ENCODE data around the gene WDR93. TPM values are rescaled to one million over a fixed set of nuclear protein-coding genes. Genes with fewer than 3 reads are reported as not detected.
A peak's percentile ranks its signal among the peaks of the same experiment; 100 is the strongest.
"Not testable (repeated sequence)": the region's sequence is repeated elsewhere in the genome, so short reads cannot be mapped to it uniquely, and the experiment has no call there.

The WDR93 gene
- total RNA-seq, 1 donor from 2014 or later: not detected

DNA sequence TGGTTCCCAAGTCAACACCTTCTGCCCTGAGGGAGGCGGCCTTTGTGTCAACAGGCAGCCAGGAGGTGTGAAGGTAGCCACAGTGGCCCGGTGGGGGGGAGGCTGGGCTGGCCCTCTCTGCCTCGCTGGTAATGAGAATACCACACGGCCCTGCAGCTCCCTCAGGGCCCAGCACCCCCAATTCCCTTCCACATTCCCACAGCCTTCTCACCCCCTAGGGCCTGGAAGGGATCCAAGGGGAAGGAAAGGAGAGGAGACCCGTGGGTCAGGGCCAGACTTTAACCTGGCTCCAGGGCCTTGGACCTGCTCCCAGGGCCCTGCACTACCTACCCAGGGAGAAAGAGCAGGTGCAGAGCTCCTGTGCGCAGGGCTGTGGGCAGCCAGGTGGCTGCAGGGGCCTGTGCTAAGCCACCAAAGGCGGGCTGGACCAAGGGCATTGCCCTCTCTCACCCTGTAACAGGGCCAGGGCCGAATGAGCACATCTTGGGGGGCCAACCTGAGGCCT lies 76.9 kb downstream of the WDR93 start:
- DNase-seq (ENCODE audit: low read depth in 2 of 2): no peak

DNA sequence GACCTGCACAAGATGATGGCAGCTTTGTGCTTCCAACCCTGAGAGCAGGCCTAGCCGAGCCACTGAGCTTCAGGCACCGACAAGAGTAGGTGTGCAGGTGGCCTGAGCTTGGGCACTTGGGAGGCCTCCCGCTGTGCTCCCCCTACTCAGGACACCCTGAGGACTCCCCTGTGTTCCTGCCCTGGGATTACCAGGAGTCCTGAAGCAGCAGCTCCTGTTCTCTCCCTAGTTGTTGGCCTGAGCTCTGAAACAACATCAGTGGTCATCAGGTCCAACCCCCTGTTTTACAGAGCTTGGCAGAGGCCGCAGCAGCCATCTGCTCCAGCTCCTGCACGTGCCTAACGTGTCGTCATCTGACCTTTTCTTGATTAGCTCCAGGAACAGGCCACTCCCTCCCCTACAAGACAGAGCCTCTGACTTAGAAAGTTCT lies 77.5 kb downstream of the WDR93 start:
- no peak for DNase-seq (ENCODE audit: low read depth in 2 of 2)

DNA sequence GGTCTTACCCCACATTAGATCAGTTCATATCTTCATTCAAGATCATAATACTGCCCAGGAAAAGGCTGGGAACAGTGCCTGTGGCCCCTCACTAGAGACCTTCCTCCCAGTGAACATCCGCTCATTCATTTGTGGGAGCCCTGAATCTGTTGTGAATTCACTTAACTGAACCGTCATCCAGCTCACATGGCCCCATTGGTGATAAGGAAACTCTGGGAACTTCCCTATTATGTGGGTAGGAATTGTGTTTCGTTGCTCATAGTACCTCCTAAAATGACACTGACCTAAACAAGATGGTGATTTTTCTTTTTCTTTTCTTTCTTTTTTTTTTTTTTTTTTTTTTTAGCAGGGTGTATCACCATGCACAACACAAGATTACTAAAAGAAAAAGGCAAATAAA lies 78.8 kb downstream of the WDR93 start:
- no peak for DNase-seq (ENCODE audit: low read depth in 2 of 2)

DNA sequence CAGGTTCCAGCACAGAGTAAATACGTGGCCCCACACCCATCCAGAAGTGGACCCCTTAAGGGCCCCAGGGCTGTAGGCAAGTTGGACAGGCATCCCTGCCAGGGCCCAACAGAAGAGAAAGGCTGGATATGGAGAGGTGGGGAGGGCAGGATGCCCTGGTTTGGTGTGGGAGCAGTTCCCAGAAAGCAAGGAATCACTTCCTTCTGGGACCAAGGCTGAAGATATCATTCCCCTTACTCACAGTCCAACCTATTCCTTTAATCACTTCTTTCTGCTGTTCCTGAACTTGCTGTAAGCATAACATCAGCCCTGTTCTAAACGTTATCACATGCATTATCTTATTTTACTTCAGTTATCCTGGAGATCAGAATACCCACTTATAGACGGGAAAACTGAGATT lies 79.4 kb downstream of the WDR93 start:
- DNase-seq (ENCODE audit: low read depth in 2 of 2): no peak

DNA sequence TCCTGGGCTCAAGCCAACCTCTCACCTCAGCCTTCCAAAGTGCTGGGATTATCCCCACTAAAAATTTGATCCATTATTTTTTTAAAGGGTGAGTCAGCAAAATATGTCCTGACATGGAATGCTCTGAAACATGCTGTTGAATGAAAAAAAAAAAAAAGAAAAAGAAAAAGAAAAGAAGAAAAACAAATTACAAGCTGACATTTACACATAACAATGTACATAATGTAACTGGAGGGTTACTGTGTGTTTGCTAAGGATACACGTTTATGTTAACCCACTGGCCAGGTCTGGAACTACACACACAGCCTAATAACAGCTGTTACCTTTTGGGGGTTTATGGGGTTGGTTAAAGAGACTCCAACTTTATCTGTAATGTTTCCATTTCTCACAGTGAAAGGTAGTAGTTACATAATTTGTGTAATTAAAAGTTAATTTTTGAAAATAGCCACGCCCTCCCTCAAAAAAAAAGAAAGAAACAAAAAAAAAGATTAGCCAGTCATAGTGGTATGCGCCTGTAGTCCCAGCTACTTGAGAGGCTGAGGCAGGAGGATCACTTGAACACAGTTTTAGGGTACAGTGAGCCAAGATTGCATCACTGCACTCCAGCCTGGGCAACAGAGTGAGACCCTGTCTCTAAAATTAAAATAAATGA lies 82.4 kb downstream of the WDR93 start:
- peak in 1 of 2 donors; percentile 27 for DNase-seq (ENCODE audit: low read depth in 2 of 2)

DNA sequence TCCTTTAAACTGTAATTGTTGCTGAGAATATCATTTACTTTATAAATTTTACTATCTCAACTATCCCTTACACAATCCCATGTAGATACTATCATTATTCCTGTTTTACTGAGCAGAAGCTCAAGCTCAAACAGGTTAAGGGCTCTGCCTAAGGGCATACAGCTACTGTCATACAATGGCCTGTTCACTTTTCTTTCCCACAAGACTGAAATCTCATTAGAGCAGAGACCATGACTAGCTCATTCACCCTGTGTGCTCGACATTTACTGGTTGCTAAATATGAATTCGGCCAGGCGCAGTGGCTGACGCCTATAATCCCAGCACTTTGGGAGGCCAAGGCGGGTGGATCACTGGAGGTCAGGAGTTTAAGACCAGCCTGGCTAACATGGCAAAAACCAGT lies 83.9 kb downstream of the WDR93 start:
- no peak for DNase-seq (ENCODE audit: low read depth in 2 of 2)

DNA sequence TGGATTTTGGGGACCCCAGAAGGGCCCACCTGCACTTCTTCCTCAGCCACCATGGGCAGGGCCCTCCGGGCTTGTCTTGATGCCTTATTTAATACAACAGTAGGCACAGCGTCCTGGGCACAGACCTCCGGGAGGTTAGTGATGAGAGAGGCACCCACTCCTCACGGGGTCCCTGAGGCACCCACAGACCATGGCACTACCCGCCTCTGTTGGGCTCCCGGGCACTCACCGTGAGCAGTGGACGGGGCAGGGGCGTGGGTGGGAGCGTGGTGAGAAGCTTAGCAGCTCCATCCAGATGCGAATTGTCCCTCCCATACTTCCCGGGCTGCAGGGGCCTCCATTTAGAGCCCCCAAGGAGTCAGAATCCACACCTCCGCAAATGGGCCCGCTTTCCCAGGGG lies 85.2 kb downstream of the WDR93 start:
- DNase-seq (ENCODE audit: low read depth in 2 of 2): no peak

- peak; percentile 34 to 88 for DNase-seq (ENCODE audit: low read depth in 2 of 2)
Measured at GRCh38 chr15:89776274-89777072, 85.9 kb downstream of the WDR93 start, which contains the start of gene MESP2. MESP2 (plus strand) TSS chr15:89776332; CDS start chr15:89776358, 26 bp downstream.

GRCh38 chr15:89777073-89777751 lies 86.6 kb downstream of the WDR93 start:
- no peak for DNase-seq (ENCODE audit: low read depth in 2 of 2)

DNA sequence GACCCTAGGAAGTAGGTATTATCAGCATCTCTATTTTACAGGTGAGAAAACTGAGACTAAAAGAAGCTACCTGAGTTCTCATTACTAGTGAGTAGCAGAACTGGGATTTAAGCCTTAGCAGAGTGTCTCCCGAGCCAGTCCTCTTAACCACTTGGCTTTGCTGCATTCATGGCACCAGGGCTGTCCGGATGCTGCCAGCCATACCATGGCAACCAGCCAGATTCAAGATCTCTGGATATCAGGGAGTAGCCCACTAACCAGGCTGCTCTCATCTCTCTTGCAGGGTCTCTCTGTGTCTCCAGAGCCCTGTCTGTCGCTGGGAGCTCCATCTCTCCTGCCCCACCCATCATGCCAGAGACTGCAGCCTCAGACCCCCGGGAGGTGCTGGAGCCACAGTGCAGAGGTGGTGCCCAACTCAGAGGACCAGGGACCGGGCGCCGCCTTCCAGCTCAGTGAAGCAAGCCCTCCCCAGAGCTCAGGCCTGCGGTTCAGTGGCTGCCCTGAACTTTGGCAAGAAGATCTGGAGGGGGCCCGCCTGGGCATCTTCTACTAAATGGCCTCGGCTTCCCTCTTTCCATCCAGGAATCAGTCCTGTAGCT lies 87.3 kb downstream of the WDR93 start:
- DNase-seq (ENCODE audit: low read depth in 2 of 2): no peak

GRCh38 chr15:89778861-89779260 lies 88.2 kb downstream of the WDR93 start:
- no peak for DNase-seq (ENCODE audit: low read depth in 2 of 2)

DNA sequence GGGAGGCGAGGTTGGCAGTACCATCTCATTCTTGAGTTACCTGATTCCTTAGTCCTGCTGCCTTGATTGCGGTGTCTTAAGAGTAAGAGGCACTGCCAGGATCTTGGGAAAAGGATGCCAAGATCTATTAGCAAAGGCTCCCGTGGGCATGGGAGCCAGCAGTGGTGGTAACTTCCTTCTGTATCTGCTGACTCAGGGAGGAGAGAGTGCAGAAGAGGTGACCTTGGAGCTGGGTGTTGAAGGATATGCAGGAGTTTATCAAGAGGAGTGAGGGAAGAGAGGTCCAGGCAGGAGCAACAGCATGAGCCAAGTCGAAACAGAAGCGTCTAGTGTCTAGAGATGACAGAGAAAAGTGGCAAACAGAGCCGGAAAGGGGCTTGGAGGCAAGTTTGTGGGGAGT lies 90.0 kb downstream of the WDR93 start:
- DNase-seq (ENCODE audit: low read depth in 2 of 2): no peak

DNA sequence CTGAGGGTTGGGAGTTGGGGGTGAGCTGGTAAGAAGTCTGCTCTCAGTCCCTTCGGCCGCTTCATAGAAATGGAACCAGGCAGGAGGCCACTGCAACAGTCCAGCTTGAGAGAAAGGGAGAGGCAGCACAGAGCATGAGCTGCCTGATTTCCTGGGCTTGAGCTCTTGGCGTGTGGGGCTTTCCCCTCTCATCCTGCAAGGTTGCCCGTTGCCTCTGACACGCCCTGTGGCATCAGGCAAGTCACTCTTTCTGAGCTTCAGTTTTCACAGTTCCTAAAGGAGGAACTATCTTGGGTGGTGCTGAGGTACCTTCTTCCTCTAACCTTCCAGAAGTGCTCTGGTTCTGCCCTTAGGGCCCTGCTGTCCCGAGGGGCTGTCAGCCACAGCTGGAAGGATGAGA lies 90.4 kb downstream of the WDR93 start:
- DNase-seq (ENCODE audit: low read depth in 2 of 2): no peak

GRCh38 chr15:89781891-89782618 lies 91.4 kb downstream of the WDR93 start:
- DNase-seq (ENCODE audit: low read depth in 2 of 2): no peak

- DNase-seq (ENCODE audit: low read depth in 2 of 2): not testable (repeated sequence)
Measured at GRCh38 chr15:89782619-89782950, 92.0 kb downstream of the WDR93 start.

DNA sequence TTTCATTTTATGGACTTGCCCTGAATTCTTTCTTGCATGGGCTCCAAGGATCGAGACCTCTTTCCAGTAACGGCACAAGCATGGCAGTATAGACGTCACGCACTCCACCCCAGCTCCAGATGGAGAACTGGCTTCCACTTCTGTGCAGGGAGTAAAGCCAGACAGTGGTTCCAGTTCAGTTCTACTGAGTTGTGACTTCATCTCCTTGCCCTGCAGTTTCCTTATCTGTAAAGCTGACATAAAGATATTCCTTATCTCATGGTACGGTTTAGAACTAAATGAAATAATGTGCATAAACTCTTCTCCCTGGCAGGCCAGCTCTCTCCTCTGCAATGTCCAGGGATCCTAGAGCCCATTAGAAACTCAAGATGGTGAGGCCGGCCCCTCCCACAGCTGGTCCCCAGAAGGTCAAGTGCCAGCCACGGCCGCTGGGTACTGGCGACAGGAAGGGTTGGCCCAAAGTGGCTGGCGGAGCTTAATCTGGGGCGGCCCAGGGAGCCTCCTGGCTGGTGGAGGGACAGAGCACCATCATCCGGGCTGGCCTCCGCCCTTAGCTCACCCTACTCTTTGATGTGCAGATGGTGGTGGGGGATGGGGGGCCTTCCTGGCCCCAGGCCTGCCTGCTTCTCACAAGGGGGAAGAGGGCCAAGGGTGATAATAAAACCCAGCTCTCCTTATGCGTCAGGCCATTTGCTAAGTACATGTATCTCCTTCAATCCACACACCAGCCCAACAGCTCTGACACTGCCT lies 92.7 kb downstream of the WDR93 start:
- DNase-seq (ENCODE audit: low read depth in 2 of 2): no peak

GRCh38 chr15:89783861-89784685 lies 93.5 kb downstream of the WDR93 start:
- no peak for DNase-seq (ENCODE audit: low read depth in 2 of 2)

DNA sequence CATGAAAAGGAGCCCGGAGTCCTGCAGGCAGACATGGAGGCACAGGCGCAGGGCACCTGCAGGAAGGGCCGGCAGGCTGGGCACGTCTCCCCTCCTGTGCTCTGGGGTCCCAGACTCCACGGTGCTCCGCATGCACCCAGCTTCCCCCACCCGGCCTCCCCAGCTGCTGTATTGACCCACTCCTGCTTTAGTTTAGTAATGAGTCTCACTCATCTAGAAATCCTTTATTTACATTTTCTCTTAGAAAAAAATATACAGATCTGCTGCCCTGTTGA lies 94.0 kb downstream of the WDR93 start:
- DNase-seq (ENCODE audit: low read depth in 2 of 2): no peak

DNA sequence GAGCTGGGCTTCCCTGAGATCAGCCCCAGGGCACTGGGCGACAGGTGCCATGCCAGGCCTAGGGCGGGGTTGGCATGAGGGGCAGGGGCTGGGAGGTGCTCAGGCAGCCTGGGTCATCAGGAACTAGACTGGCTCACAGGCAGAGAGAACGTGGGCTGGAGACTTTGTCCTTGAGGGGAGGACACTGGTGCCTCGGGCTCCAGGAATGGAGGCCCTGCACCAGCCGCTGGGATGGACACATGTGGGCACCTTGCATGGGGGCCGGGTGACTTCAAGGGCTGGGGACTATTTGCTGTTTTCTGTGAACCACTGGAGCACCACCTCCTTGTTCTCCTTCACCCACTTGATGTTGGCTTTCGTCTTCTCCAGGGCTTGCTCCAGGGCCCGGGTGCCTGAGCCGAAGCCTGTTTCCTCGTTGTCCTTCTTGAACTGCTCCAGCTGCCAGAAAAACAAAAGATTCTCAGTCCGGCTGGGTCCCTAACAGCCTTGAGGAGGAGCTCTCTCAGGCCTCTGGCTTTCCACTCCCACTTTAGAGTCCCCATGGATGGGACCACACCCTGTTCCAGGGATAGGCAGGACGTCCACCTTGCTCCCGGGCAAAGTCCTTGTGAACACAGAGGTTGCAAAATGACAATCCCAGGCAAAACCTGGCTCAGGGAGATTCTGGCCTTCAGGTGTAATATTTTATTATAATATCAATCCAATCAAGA lies 94.6 kb downstream of the WDR93 start:
- no peak for DNase-seq (ENCODE audit: low read depth in 2 of 2)
